ENCODE results near the gene SDC3. TPM values are rescaled to one million over a fixed set of nuclear protein-coding genes. Genes with fewer than 3 reads are reported as not detected.
"Not testable (repeated sequence)": the region's sequence is repeated elsewhere in the genome, so short reads cannot be mapped to it uniquely, and the experiment has no call there.

Gene SDC3, protein sequence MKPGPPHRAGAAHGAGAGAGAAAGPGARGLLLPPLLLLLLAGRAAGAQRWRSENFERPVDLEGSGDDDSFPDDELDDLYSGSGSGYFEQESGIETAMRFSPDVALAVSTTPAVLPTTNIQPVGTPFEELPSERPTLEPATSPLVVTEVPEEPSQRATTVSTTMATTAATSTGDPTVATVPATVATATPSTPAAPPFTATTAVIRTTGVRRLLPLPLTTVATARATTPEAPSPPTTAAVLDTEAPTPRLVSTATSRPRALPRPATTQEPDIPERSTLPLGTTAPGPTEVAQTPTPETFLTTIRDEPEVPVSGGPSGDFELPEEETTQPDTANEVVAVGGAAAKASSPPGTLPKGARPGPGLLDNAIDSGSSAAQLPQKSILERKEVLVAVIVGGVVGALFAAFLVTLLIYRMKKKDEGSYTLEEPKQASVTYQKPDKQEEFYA
- polyA plus RNA-seq (2014; cell fraction: cytosol; rRNA removed) = 11.0 and 14.5 TPM in 2 replicates
- polyA plus RNA-seq (2014; cell fraction: nucleus; rRNA removed) = 9.0 and 9.3 TPM in 2 replicates

DNA sequence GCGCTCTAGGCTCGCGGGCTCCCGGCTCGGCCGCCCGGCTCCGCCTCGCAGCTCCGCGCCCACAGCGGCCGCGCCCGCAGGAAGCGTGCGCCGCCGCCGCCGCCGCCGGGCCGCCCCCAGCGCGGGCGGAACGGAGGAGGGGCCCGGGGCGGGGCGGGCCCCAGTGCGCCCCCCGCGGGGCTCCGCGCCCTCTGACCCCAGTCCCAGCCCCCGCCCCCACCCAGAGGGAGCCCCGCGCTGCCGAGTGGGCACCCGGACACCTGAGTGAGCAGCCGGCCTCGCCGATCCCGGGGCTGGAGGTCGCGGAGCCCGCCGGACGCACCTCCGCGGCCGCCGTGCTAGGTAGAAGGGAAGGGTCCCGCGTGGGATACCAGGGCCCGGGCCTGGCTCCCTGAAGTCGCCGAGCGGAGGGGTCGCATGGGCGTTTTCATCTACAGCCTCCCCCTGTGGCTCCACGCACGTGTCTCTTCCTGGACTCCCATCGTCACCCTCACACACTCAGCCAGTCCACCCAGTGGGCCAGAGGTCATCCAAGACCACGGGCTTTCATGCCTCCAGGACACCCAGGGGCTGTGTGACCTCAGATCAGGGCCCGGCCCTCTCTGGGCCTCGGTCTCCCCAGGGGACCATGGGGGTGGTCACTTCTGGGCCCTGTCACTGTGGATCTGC lies at the start of gene SDC3:
Gene SDC3 (minus strand): TSS at position 63 of the 669 bp plus-strand sequence. CDS start 172 bp downstream, outside the sequence.
- no peak for DNase-seq (ENCODE audit: low spot score)

- DNase-seq (ENCODE audit: low spot score) = no peak
Observed at GRCh38 chr1:30957560-30958222, 49.1 kb upstream of the SDC3 start.

- DNase-seq (ENCODE audit: low spot score) = no peak
Observed at GRCh38 chr1:30955448-30956015, 47.0 kb upstream of the SDC3 start.

DNA sequence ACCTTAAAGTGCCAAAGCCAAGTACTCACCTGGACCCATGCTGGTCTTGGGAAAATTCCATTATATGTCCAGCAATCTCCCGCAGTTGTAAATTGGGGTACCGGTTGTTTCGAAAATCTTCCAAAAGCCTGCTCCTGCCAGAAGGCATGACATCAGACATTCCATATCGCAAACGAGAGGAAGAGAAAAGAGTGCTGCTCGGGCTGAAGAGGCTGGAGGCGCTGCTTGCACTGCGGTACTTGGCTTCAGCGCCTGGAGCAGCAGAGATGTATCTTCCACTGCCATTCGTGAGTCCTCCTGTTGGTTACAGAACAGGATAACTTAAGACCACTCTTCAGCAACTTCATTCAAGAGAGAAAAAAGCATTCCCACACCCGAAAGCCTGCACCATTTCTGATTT lies 45.1 kb upstream of the SDC3 start:
- no peak for DNase-seq (ENCODE audit: low spot score)

- DNase-seq (ENCODE audit: low spot score) = no peak
Observed at GRCh38 chr1:30952098-30952497, 43.5 kb upstream of the SDC3 start.

- DNase-seq (ENCODE audit: low spot score) = no peak
Observed at GRCh38 chr1:30950700-30951099, 42.1 kb upstream of the SDC3 start.

GRCh38 chr1:30950053-30950452 lies 41.5 kb upstream of the SDC3 start:
- no peak for DNase-seq (ENCODE audit: low spot score)

DNA sequence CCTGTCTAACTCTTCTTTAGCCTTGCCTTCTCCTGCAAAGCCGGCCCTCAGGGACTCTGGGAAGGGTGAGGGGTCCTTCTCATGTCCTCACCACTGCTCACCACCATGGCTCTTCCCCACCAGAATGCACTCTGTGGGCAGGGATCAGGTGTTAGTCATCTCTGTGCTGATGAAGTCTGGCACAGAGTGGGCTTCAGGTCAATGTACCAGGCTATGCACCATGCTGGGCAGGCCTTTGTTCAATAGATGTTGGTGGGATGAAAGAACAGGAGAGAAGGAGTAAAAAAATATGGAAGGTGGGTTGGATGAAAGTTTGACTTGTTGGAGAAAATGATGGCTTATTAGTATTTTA lies 40.9 kb upstream of the SDC3 start:
- DNase-seq (ENCODE audit: low spot score) = not testable (repeated sequence)

DNA sequence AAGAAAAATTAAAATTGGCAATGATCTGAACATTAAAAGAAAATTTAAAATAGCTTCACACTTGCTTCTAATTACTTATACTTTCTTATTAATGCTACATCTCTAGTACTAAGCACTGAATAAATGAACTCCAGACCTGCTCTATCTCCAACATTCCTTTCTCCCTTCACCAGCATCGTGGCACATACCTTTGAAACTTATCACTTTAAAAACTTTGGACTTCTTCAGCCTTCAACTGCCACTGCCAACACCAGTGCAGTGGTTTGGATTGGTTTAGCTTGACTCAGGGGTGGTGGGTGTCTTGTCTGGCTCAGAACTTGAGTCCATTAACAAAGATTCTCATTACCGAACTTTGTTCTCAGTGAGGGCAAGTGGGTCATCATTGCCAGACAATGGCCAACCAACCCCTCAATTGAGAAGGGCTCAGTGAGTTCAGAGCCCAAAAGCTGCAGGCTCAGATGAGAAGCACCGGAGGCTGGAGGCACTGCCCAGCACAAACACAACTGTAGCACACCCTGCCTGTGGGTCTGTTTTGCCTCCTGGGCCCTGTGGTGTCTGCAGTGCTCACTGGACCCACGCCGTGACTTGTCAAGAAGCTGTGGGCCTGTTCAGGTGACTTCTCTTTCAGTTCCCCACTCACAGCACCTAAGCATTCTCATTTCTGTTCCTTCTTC lies 40.4 kb upstream of the SDC3 start:
- not testable (repeated sequence) for DNase-seq (ENCODE audit: low spot score)

GRCh38 chr1:30948278-30948677 lies 39.7 kb upstream of the SDC3 start:
- no peak for DNase-seq (ENCODE audit: low spot score)

- DNase-seq (ENCODE audit: low spot score) = no peak
Observed at GRCh38 chr1:30947212-30947611, 38.7 kb upstream of the SDC3 start.

DNA sequence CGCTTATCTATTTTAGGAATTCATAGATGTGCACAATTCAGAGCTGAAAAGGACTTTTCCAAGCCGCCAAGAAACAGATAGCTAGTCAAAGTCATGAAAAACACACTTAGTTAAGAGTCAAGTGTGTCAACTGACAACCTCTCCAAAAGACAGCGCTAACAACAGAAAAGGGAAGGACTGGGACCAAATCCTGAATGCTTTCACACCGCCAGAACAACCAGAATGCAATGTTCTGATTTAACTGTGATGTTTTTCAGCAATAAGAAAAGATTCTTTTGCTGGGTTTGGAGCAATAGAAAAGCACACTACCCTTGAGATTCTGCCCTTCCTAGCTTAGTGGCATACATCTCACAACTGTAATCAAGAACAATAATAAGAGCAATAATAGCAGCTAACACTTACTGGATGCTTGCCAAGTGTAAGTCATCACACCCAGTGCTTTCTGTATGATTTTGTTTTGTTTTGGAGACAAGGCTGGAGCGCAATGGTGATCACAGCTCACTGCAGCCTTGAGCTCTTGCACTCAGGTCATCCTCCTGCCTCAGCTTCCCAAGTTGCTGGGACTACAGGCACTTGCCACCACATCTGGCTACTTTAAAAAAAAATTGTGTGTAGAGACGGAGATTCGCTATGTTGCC lies 33.9 kb upstream of the SDC3 start:
- no peak for DNase-seq (ENCODE audit: low spot score)

GRCh38 chr1:30940541-30940940 lies 32.0 kb upstream of the SDC3 start:
- DNase-seq (ENCODE audit: low spot score) = no peak

DNA sequence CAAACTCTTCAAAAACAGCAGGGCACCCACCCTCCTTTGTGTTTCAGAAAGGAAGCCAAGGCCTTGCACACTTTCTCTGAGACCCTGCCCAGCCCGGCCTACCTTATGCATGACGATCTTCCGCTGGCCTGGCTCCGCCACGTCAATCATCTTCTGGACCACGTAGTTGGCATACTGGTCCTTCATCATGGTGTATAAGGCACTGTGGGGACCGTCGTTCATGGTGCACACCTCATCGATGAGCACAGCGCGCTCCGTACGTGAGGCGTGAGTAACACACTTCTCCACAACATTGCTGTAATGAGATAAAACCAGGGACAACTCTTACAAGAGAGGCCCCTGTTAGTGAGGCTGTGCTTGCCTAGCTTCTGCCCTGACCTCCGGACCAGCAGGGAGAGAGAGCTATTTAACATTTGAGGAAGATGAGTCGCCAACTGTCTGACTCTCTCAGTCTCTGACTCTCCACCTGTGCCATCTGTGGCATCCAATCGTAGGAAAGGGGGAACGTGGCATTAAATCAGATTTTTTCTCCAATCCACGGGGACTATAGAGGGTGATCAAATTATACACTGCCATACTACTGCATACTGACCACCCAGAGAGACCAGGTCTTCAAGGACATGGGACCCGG lies 28.1 kb upstream of the SDC3 start:
- no peak for DNase-seq (ENCODE audit: low spot score)

DNA sequence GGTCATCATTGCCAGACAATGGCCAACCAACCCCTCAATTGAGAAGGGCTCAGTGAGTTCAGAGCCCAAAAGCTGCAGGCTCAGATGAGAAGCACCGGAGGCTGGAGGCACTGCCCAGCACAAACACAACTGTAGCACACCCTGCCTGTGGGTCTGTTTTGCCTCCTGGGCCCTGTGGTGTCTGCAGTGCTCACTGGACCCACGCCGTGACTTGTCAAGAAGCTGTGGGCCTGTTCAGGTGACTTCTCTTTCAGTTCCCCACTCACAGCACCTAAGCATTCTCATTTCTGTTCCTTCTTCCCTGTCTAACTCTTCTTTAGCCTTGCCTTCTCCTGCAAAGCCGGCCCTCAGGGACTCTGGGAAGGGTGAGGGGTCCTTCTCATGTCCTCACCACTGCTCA lies 27.2 kb upstream of the SDC3 start:
- not testable (repeated sequence) for DNase-seq (ENCODE audit: low spot score)

GRCh38 chr1:30934613-30935012 lies 26.1 kb upstream of the SDC3 start:
- no peak for DNase-seq (ENCODE audit: low spot score)

DNA sequence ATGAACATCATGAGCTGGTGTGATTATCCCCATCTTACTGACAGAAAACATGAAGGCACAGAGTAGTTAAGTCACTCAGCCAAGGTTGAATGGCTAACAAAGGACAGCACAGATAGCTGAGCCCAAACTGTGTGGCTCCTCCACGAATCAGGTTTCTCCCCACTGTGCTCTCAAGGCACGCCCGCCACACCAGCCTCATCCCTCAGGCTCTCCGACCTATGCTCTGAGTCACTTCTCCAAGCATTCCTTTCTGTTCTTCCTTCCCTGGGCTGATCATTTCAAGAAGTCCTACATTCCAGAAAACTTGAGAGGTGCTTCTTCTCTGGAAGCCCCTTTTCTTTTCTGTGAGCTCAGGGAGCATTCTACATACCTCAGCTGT lies 25.3 kb upstream of the SDC3 start:
- no peak for DNase-seq (ENCODE audit: low spot score)

DNA sequence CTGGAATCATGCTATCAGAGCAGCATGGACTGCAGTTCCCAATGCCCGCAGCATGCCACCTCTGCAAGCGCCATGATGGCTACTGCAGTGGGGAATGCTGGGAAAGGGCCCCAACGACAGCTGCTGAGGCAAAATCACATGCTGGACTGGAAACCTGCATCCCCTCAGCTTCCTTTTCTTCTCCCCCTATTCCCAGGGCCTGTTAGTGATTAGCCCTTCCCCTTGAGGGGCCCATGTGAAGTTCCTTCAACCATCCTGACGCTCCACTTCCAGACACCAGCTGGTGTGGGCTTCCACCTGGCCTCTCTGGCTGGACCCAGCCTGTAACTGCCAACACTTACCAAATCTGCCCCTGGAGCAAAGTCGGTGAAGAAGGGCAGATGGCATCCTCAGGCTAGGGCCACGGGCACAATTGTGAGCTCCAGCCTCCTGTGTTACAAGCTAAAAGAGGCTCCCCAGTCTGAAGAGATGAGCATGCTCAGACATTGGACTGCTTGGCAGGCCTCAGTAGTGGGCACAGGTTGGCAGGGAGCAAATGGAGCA lies 22.1 kb upstream of the SDC3 start:
- no peak for DNase-seq (ENCODE audit: low spot score)

GRCh38 chr1:30929944-30930525 lies 21.5 kb upstream of the SDC3 start:
- DNase-seq (ENCODE audit: low spot score) = no peak
